ENCODE data around the gene CDC42EP5.
A peak's percentile ranks its signal among the peaks of the same experiment; 100 is the strongest.
"Not testable (repeated sequence)": the region's sequence is repeated elsewhere in the genome, so short reads cannot be mapped to it uniquely, and the experiment has no call there.

CDC42EP5 gene, protein sequence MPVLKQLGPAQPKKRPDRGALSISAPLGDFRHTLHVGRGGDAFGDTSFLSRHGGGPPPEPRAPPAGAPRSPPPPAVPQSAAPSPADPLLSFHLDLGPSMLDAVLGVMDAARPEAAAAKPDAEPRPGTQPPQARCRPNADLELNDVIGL

GRCh38 chr19:54473071-54473891 lies at the start of gene CDC42EP5:
Gene CDC42EP5 (minus strand): TSS chr19:54473296. CDS start chr19:54465547, 7,749 bp downstream.
- peak; percentile 43 for DNase-seq (ENCODE audit: low read depth)

DNA sequence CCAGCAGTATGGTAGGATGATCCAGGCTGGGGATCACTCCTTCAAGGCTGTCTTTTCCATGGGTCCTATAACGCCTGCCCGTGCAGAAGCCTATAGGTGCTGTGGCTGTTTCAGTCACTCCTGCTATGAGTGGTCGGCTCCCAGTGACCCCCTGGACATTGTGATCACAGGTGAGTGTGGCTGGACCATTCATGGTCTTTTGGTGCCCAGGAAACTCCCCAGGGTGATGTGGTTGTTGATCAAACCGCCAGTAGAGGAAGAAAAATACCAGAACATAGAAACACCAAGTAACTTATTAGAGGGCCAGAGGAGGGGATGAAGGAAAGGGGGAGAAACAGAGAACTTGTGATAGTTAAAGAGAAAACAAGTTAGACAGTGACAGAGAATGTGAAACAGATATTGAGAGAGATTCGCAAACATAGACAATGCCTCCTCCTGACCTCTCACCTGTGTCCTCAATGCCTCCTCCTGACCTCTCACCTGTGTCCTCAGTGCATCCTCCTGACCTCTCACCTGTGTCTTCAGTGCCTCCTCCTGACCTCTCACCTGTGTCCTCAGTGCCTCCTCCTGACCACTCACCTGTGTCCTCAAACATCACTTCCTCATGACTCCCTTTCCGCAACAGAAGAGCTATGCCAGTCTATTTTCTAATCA lies 48.9 kb upstream of the CDC42EP5 start:
- DNase-seq (ENCODE audit: low read depth) = no peak

GRCh38 chr19:54521022-54521859 lies 48.1 kb upstream of the CDC42EP5 start:
- DNase-seq (ENCODE audit: low read depth) = no peak

DNA sequence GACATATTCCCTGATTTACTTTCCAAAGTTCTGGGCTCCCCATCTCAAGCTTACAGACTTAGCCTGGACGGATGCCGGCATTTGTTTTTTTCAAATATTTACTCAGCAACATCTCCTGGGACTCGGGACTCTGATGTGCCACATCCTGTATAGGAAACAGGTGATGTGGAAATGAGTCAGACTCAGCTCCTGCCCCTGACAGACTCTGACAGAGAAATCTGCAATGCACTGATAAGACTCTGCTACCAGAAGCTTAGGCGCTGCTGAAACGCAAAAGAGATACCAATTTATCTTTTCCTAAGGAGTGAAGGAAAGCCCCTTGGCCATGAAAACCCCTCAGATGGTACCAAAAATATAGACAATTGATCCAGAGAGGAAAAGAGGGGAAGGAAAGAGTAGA lies 45.7 kb upstream of the CDC42EP5 start:
- DNase-seq (ENCODE audit: low read depth) = peak; percentile 10

DNA sequence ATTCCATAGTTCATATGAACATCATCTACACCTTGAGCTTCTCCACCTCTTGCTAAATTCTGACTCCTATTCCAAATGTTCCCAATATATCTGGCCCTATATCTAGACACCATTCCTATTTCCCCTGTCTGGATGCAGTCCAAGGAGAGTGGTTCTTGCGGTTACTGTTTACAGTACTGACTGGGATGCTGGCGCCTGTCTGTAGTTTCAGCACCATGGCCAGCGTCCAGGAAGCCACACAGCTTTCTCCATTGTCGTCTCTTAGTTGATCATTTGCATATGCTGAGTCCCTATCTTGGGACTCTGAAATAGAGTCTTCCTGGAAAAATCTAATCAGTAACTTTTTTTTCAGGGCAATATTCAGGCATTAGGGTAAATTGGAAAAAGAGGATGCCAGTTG lies 44.4 kb upstream of the CDC42EP5 start:
- peak; percentile 54 for DNase-seq (ENCODE audit: low read depth)

DNA sequence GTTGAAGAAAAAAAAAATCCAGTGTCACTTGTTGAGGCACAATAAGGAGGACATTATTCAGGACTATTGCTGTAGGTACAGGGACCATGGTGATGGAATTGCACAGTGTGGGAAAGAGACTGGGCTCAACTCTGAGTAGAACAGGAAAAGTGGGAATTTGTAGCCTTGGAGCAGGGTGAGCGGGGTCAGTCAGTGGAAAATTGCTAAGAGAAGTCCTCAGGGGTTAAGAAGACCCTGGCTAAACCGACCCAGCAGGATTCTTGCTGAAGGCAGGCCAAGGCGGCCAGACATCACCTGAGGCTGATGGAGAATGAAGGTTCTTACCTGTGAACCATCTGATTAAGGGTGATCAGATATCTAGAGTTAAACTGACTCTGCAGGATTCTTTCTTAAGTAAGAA lies 42.1 kb upstream of the CDC42EP5 start:
- no peak for DNase-seq (ENCODE audit: low read depth)

DNA sequence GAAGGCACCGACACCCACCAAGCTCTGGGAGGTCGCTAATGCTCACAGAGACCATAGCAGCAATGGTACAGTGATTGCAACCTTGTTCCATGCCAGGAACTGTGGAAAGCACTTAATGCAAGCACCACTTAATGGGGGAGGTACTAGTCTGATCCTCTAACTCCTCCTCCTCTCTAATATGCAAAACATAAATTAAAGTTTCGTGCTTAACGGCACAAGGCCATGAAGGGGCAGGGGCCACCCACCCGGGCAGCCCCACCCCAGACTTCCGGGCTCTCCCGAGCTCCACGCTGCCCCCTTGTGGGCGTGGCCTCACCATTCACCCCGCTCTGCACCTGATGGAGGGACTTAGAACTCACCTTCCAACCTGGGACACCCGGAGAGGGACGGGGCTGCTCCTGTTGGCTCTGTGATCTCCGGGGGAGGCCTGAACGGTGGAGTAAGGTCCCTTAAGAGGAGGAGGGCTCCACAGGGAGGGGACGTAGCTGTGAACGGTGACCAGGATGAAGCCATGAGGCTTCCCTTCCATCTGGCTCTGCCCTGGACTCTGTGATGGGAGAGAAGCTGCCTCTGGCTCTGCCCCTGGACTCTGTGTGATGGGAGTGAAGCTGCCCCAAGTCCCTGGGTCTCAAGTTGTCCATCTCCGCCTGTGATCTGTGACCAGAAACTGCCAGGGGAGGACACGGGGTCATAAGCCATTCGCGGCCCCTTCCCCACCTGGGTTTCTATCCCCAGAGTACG lies 36.3 kb upstream of the CDC42EP5 start:
- not testable (repeated sequence) for DNase-seq (ENCODE audit: low read depth)

- not testable (repeated sequence) for DNase-seq (ENCODE audit: low read depth)
Observed at GRCh38 chr19:54508487-54508886, 35.4 kb upstream of the CDC42EP5 start.

- DNase-seq (ENCODE audit: low read depth) = no peak
Observed at GRCh38 chr19:54507824-54508223, 34.7 kb upstream of the CDC42EP5 start.

GRCh38 chr19:54507038-54507717 lies 34.1 kb upstream of the CDC42EP5 start:
- DNase-seq (ENCODE audit: low read depth) = not testable (repeated sequence)

DNA sequence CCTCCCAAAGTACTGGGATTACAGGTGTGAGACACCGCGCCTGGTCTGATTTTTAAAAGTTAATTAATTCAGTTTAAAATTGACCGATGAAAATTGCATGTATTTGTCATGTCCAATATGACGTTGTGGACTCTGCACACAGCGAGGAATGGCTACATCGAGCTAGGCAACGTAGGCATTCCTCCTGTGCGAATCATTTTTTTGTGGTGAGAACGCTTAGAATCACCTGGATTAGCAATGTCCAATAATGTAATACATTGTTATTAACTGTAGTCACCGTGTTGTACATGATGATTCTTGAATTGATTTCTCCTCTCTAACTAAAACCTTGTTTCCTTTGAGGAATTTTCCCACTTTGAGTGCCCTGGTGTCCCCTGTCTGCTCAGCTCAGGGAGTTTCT lies 33.0 kb upstream of the CDC42EP5 start:
- DNase-seq (ENCODE audit: low read depth) = no peak

GRCh38 chr19:54505542-54505941 lies 32.4 kb upstream of the CDC42EP5 start:
- not testable (repeated sequence) for DNase-seq (ENCODE audit: low read depth)

GRCh38 chr19:54502518-54503048 lies 29.5 kb upstream of the CDC42EP5 start, which contains the start of gene LAIR2:
Gene LAIR2 (plus strand): TSS chr19:54502831. CDS start chr19:54502919, 88 bp downstream.
- no peak for DNase-seq (ENCODE audit: low read depth)

DNA sequence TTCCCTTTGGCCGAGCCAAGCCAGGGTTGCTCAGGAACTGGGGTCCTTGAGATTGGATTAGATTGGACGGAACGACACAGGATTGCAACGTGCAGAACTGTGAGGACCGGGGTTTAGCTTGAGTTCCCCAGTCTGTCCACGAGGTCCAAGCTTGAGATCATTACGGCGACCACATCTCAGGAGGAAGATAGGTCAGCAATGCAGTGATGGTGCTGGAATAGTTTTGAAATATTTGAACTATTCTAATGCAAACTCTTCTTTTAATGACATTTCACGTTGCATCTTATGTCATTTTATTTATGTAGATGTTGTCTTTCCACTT lies 25.3 kb upstream of the CDC42EP5 start:
- DNase-seq (ENCODE audit: low read depth) = not testable (repeated sequence)

GRCh38 chr19:54497747-54498450 lies 24.8 kb upstream of the CDC42EP5 start:
- not testable (repeated sequence) for DNase-seq (ENCODE audit: low read depth)

GRCh38 chr19:54495284-54495683 lies 22.2 kb upstream of the CDC42EP5 start:
- DNase-seq (ENCODE audit: low read depth) = not testable (repeated sequence)

- DNase-seq (ENCODE audit: low read depth) = no peak
Observed at GRCh38 chr19:54493967-54494585, 21.0 kb upstream of the CDC42EP5 start.

DNA sequence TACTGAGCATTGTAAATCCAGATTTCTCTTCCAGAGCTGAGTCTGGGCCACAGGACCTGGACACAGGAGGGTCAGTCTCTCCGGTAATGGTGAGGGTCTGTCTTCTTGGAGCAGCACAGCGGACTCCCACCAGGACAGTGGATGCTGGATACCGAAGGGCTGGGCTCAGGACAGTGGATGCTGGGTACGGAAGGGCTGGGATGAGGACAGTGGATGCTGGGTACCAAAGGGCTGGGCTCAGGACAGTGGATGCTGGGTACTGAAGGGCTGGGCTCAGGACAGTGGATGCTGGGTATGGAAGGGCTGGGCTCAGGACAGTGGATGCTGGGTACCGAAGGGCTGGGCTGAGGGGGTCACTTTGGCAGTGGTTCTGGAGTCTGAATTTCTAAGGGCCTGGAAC lies 20.0 kb upstream of the CDC42EP5 start:
- DNase-seq (ENCODE audit: low read depth) = not testable (repeated sequence)

DNA sequence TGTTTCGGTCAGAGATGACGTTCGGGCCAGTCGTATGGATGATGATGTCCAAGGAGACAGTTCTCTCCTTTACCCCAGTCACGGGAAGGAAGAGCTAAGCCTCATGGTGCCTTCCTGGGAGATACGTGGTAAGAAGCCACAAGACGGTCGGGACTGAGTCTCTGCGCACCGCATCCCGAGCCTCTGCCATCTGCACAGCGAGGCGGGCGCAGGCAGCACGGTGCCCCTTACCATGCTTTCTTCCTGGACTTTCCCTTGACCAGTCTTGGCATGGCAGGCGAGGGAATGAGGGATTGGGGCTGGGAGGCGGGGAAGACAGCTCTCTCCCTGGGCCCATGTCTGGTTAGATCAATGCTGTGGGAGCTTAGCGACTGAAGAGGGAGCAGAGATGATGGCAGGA lies 19.5 kb upstream of the CDC42EP5 start:
- no peak for DNase-seq (ENCODE audit: low read depth)
